ACC112 (cell line): ENCODE measurements around the gene IFNA1.

ENCODE experiments used
- H2AFZ ChIP-seq: fragments of 200-600 bp; sonication (generic); one replicate; pipeline ENCODE4 v1.6.0; 2017; ENCODE audit warnings: antibody characterized with exemption, low read length; ENCODE audit not compliant: unreplicated experiment
- H3K27ac ChIP-seq: fragments of 200-600 bp; sonication (generic); 2 replicates; pipeline ENCODE4 v1.5.1; 2014; ENCODE audit warnings: low read depth, mild to moderate bottlenecking, antibody characterized with exemption, low read length, moderate library complexity
- H3K27me3 ChIP-seq: fragments of 200-600 bp; sonication (generic); 2 replicates; pipeline ENCODE4 v1.6.1; 2014; ENCODE audit warnings: mild to moderate bottlenecking, antibody characterized with exemption, low read length, moderate library complexity, mixed read lengths; ENCODE audit not compliant: insufficient read depth
- H3K36me3 ChIP-seq: fragments of 200-600 bp; sonication (generic); 2 replicates; pipeline ENCODE4 v1.6.1; 2016; ENCODE audit warnings: mild to moderate bottlenecking, antibody characterized with exemption, low read length, moderate library complexity, mixed read lengths; ENCODE audit not compliant: insufficient read depth
- H3K4me1 ChIP-seq: fragments of 200-600 bp; sonication (generic); one replicate; pipeline ENCODE4 v1.6.1; 2016; ENCODE audit warnings: low read length, mixed read lengths; ENCODE audit not compliant: insufficient read depth, unreplicated experiment, control insufficient read depth
- H3K4me3 ChIP-seq: fragments of 200-600 bp; sonication (generic); 2 replicates; pipeline ENCODE4 v1.5.1; 2014; ENCODE audit warnings: mild to moderate bottlenecking, low read depth, low read length
- H3K79me2 ChIP-seq: fragments of 200-600 bp; sonication (generic); one replicate; pipeline ENCODE4 v1.6.0; 2016; ENCODE audit warnings: low read length; ENCODE audit not compliant: control insufficient read depth, unreplicated experiment, insufficient read depth

Gene IFNA1

GRCh38 chr9:21440139-21440538 is at the start of gene IFNA1:
Gene IFNA1, plus strand, starts transcription at chr9:21440439. Its CDS starts 69 bp downstream, at chr9:21440508.
- no peak within 1 kb of the TSS for H3K4me3 ChIP-seq
- H3K79me2 ChIP-seq = no peaks in the 10 kb centered on the region
- no peaks in the 10 kb centered on the region for H3K4me1 ChIP-seq
- H3K36me3 ChIP-seq = no peaks in the 10 kb centered on the region
- no peak within 1 kb of the TSS for H3K27ac ChIP-seq
- no peaks in the 10 kb centered on the region for H3K27me3 ChIP-seq
- no peak within 1 kb of the TSS for H2AFZ ChIP-seq

GRCh38 chr9:21392270-21392669 is 48.0 kb upstream of the IFNA1 start:
- no peaks in the 10 kb centered on the region for H3K79me2 ChIP-seq
- no peak overlapping the region for H3K4me3 ChIP-seq
- H3K4me1 ChIP-seq = no peaks in the 10 kb centered on the region
- no peak overlapping the region for H3K27ac ChIP-seq
- H3K27me3 ChIP-seq = peaks cover 67% of the 10 kb centered on the region
- no peaks in the 10 kb centered on the region for H3K36me3 ChIP-seq
- H2AFZ ChIP-seq = no peak overlapping the region

- Histone ChIP-seq H3K79me2 (no peaks in the 10 kb centered on the region), H3K4me3 (peak overlapping the region; percentile 85), H3K4me1 (peaks cover 4% of the 10 kb centered on the region), H3K27ac (no peak overlapping the region), H3K36me3 (no peaks in the 10 kb centered on the region), H3K27me3 (peaks cover 46% of the 10 kb centered on the region), H2AFZ (peak overlapping the region; percentile 66)
Measured at GRCh38 chr9:21395778-21396717, 44.2 kb upstream of the IFNA1 start.

- Histone ChIP-seq H3K27me3 (peaks cover 31% of the 10 kb centered on the region), H2AFZ (no peak overlapping the region), H3K27ac (no peak overlapping the region), H3K79me2 (no peaks in the 10 kb centered on the region), H3K4me3 (no peak overlapping the region), H3K36me3 (no peaks in the 10 kb centered on the region), H3K4me1 (peaks cover 4% of the 10 kb centered on the region)
Measured at GRCh38 chr9:21398955-21399489, 41.2 kb upstream of the IFNA1 start.

GRCh38 chr9:21399956-21400355 is 40.3 kb upstream of the IFNA1 start:
- H3K4me3 ChIP-seq = no peak overlapping the region
- H3K27me3 ChIP-seq = peaks cover 24% of the 10 kb centered on the region
- H2AFZ ChIP-seq = no peak overlapping the region
- H3K36me3 ChIP-seq = no peaks in the 10 kb centered on the region
- H3K27ac ChIP-seq = no peak overlapping the region
- peaks cover 4% of the 10 kb centered on the region for H3K4me1 ChIP-seq
- H3K79me2 ChIP-seq = no peaks in the 10 kb centered on the region

- H3K79me2 ChIP-seq = no peaks in the 10 kb centered on the region
- no peaks in the 10 kb centered on the region for H3K36me3 ChIP-seq
- H3K27ac ChIP-seq = no peak overlapping the region
- H2AFZ ChIP-seq = peak overlapping the region; percentile 69
- H3K27me3 ChIP-seq = peaks cover 10% of the 10 kb centered on the region; the same call in 1 of the 2 replicates
- H3K4me1 ChIP-seq = peaks cover 4% of the 10 kb centered on the region
- peak overlapping the region; percentile 70 for H3K4me3 ChIP-seq
Measured at GRCh38 chr9:21402386-21403251, 37.6 kb upstream of the IFNA1 start.

- Histone ChIP-seq H2AFZ (no peak overlapping the region), H3K79me2 (no peaks in the 10 kb centered on the region), H3K27me3 (peaks cover 9% of the 10 kb centered on the region; the same call in 1 of the 2 replicates), H3K4me3 (no peak overlapping the region), H3K4me1 (no peaks in the 10 kb centered on the region), H3K27ac (no peak overlapping the region), H3K36me3 (no peaks in the 10 kb centered on the region)
Measured at GRCh38 chr9:21404146-21404545, 36.1 kb upstream of the IFNA1 start.

GRCh38 chr9:21408817-21409216 is 31.4 kb upstream of the IFNA1 start, which contains the start of gene IFNA8:
Gene IFNA8, plus strand, starts transcription at chr9:21409117. Its CDS starts 60 bp downstream, at chr9:21409177.
- Histone ChIP-seq H3K4me3 (no peak within 1 kb of the TSS), H2AFZ (no peak within 1 kb of the TSS), H3K36me3 (no peaks in the 10 kb centered on the region), H3K4me1 (no peaks in the 10 kb centered on the region), H3K79me2 (no peaks in the 10 kb centered on the region), H3K27ac (no peak within 1 kb of the TSS), H3K27me3 (no peaks in the 10 kb centered on the region)

- Histone ChIP-seq H3K27me3 (no peaks in the 10 kb centered on the region), H3K27ac (no peak overlapping the region), H2AFZ (no peak overlapping the region), H3K4me1 (peaks cover 18% of the 10 kb centered on the region), H3K4me3 (no peak overlapping the region), H3K36me3 (no peaks in the 10 kb centered on the region), H3K79me2 (no peaks in the 10 kb centered on the region)
Measured at GRCh38 chr9:21412107-21412506, 28.1 kb upstream of the IFNA1 start.

GRCh38 chr9:21413151-21413550 is 27.1 kb upstream of the IFNA1 start:
- Histone ChIP-seq H3K27ac (no peak overlapping the region), H3K27me3 (no peaks in the 10 kb centered on the region), H3K36me3 (no peaks in the 10 kb centered on the region), H3K4me1 (peaks cover 18% of the 10 kb centered on the region), H3K79me2 (no peaks in the 10 kb centered on the region), H3K4me3 (no peak overlapping the region), H2AFZ (no peak overlapping the region)
